Activated CD4-positive, alpha-beta T cell treated with anti-CD3 and anti-CD28 coated beads, Interleukin-2, amount 10 ng/mL, durations not matched to agents 7 days and 5 days (primary cell): ENCODE results near the gene MED26. TPM values are rescaled to one million over a fixed set of nuclear protein-coding genes. Genes with fewer than 3 reads are reported as not detected.
A peak's percentile ranks its signal among the peaks of the same experiment; 100 is the strongest.
"Not testable (repeated sequence)": the region's sequence is repeated elsewhere in the genome, so short reads cannot be mapped to it uniquely, and the experiment has no call there.

Source experiments
- CTCF ChIA-PET: fragments of 350-600 bp; sonication (Branson Sonifier 250); formaldehyde crosslinking; loops from one replicate; lab custom pipeline; 2021; ENCODE audit warnings: antibody characterized with exemption; lab: Charles Lee
- POLR2A ChIA-PET: fragments of 350-600 bp; sonication (Branson Sonifier 250); formaldehyde crosslinking; loops from one replicate; lab custom pipeline; 2021; ENCODE audit warnings: antibody characterized with exemption; lab: Charles Lee
- DNase-seq: peaks from one replicate; pipeline ENCODE4 v3.0.0-alpha.2; 2020
- H3K27ac Mint-ChIP-seq: one replicate; pipeline ENCODE4 v1.8.0; 2021; ENCODE audit warnings: mild to moderate bottlenecking, moderate library complexity, mixed read lengths
- H3K27me3 Mint-ChIP-seq: one replicate; pipeline ENCODE4 v1.8.0; 2021; ENCODE audit warnings: mixed read lengths
- H3K36me3 Mint-ChIP-seq: one replicate; pipeline ENCODE4 v1.8.0; 2021; ENCODE audit warnings: low read depth, mixed read lengths
- H3K4me1 Mint-ChIP-seq: one replicate; pipeline ENCODE4 v1.8.0; 2021; ENCODE audit warnings: mixed read lengths
- H3K4me3 Mint-ChIP-seq: one replicate; pipeline ENCODE4 v1.8.0; 2021; ENCODE audit warnings: mild to moderate bottlenecking, moderate library complexity, mixed read lengths
- H3K9me3 Mint-ChIP-seq: one replicate; pipeline ENCODE4 v1.8.0; 2021; ENCODE audit warnings: mixed read lengths
- total RNA-seq, 2 experiments: library from RNA; stranded (reverse); gene quantifications; one replicate each; pipeline ENCODE4 v1.2.3, GENCODE V29; 2021

MED26 gene
- total RNA-seq, 2 experiments from 2014 or later, result 14.6 to 15.6 TPM

DNA sequence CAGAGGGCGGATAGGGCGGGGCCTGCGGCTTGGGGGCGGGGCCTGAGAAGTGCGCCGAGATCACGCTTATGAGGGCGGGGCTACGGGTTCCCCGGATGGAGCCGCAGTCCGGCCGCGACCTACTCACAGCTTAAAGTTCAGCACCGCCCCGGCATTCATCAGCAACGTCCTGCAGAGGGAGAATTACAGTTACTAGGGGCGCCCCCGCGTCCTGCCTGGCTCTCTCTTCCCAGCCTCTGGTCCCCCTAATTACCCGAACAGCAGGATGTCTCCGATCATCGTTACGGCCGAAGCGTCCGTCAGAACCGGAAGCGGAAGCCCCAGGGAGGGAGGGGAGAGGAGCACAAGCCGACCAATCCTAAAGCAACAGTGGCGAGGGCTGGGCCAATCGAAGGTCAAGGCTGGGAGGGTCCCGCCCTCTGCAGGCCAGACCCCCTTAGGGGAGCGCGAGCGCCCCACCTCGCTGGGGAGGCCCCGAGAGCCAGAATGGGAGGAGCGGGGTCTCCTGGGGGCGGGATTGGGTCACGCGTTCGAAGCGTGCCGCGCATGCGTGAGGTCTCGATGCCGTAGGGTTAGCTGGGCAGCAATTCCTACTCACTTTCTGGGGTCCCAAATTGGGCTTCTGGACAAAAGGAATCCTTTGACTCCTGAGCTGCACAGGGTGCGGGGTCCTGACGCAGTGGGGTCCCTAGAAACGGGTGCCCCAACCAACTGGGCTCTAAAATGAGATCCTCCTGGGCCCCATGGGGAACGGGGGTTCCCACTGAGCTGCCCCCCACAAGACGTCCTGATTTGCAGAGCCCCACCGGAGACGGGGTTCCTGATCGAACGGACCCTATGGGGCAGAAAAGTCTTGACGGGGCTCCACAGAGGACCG is 32.1 kb upstream of the MED26 start, which contains the start of gene SMIM7:
Gene SMIM7 (minus strand): TSS at position 313 of the 877 bp plus-strand sequence. CDS start 34 bp downstream, at position 279.
- H3K9me3 Mint-ChIP-seq, result no peaks in the 10 kb centered on the region
- peaks cover 17% of the 10 kb centered on the region for H3K27me3 Mint-ChIP-seq
- H3K27ac Mint-ChIP-seq, result peak within 1 kb of the TSS; percentile 95
- peaks cover 32% of the 10 kb centered on the region for H3K36me3 Mint-ChIP-seq
- H3K4me1 Mint-ChIP-seq, result peaks cover 54% of the 10 kb centered on the region
- ChIA-PET POLR2A (no interaction called here), CTCF (interaction anchor here (1.0 to 1.5 kb wide), 4 partner anchors 12 to 622 kb away, joined by 3 to 4 read pairs (median 3); no protein-coding TSS in a partner anchor)
- peak within 1 kb of the TSS; percentile 97 for H3K4me3 Mint-ChIP-seq
- DNase-seq, result peak; percentile 99

DNA sequence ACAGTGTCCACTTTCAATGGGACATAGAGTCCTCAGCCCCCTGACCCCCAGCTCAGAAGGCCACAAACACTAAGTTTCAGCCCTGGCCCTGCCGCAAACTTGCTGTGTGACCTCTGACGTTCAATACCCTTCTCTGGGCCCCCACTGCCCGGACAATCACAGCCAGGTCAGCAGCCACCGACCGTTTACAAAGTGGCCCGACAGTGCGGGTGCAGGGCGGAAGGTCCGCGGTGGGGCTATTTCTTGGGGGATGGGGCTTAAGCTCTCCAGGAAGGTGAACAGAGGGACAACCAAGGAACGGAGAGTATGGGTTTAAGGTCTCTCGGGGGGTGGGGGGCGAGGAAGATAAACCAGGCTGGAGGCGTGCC is 31.4 kb upstream of the MED26 start:
- ChIA-PET POLR2A (interaction anchor here (0.6 kb wide), 1 partner anchor 121 kb away, joined by 6 read pairs; no protein-coding TSS in a partner anchor), CTCF (interaction anchor here (1.0 to 1.5 kb wide), 2 partner anchors 12 to 41 kb away, joined by 3 to 4 read pairs; no protein-coding TSS in a partner anchor)
- H3K9me3 Mint-ChIP-seq, result no peaks in the 10 kb centered on the region
- H3K27ac Mint-ChIP-seq, result peak overlapping the region; percentile 95
- peaks cover 17% of the 10 kb centered on the region for H3K27me3 Mint-ChIP-seq
- no peak for DNase-seq
- peaks cover 35% of the 10 kb centered on the region for H3K36me3 Mint-ChIP-seq
- H3K4me3 Mint-ChIP-seq, result peak overlapping the region; percentile 97
- peaks cover 58% of the 10 kb centered on the region for H3K4me1 Mint-ChIP-seq

GRCh38 chr19:16657384-16657783 is 29.4 kb upstream of the MED26 start:
- Mint-ChIP-seq H3K9me3 (no peaks in the 10 kb centered on the region), H3K27ac (peak overlapping the region; percentile 38), H3K4me1 (peaks cover 47% of the 10 kb centered on the region), H3K4me3 (no peak overlapping the region), H3K27me3 (peaks cover 12% of the 10 kb centered on the region), H3K36me3 (peaks cover 54% of the 10 kb centered on the region)
- DNase-seq, result no peak
- CTCF ChIA-PET, result interaction anchor here (0.9 to 1.4 kb wide), 2 partner anchors 9 to 20 kb away, joined by 3 read pairs; no protein-coding TSS in a partner anchor
- POLR2A ChIA-PET, result no interaction called here

- CTCF ChIA-PET, result no interaction called here
- Mint-ChIP-seq H3K27me3 (no peaks in the 10 kb centered on the region), H3K4me1 (peaks cover 37% of the 10 kb centered on the region), H3K36me3 (peaks cover 70% of the 10 kb centered on the region), H3K4me3 (no peak overlapping the region), H3K9me3 (no peaks in the 10 kb centered on the region), H3K27ac (no peak overlapping the region)
- POLR2A ChIA-PET, result interaction anchor here (1.1 kb wide), 1 partner anchor 28 kb away, joined by 4 read pairs; no protein-coding TSS in a partner anchor
- no peak for DNase-seq
Measured at GRCh38 chr19:16655727-16656126, 27.7 kb upstream of the MED26 start.

DNA sequence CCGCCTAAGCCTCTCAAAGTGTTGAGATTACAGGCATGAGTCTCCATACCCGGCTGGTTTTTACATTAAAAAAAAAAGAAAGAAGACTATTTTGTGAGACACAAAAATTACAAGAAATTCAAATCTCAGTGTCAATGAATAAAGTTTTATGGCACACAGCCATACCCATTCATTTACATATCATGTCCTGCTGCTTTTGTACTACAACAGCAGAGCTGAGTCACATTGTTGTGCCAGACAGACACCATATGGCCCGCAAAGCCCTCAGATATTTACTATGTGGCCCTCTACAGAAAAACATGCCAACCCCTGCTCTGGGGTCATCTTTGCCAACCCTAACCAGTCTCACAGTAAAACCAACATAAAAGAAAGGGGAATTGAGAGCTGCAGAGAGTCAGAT is 26.6 kb upstream of the MED26 start:
- Mint-ChIP-seq H3K4me3 (no peak overlapping the region), H3K9me3 (no peaks in the 10 kb centered on the region), H3K36me3 (peaks cover 76% of the 10 kb centered on the region), H3K27me3 (no peaks in the 10 kb centered on the region), H3K4me1 (peaks cover 41% of the 10 kb centered on the region), H3K27ac (no peak overlapping the region)
- ChIA-PET CTCF (no interaction called here), POLR2A (no interaction called here)
- DNase-seq, result no peak

DNA sequence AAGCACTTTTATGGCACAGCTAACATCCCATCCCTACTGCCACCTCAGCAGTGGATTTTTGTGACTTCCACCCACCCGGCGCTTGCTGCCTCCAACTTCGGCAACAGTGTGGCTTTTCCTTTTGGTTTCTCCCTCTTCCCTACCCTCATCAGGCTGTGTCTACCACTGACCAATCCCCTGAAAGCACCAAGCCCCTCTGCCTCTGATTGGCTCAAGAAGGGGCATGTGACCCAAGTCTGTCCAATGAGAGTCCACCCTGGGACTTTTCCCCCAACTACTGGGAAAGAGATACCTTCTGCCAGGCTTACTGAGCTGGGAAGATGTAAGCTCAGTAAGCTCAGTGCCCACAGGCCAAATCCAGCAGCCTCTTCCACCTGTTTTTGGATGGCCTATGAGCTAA is 26.1 kb upstream of the MED26 start:
- Mint-ChIP-seq H3K4me3 (no peak overlapping the region), H3K27ac (no peak overlapping the region), H3K9me3 (no peaks in the 10 kb centered on the region), H3K36me3 (peaks cover 75% of the 10 kb centered on the region), H3K27me3 (no peaks in the 10 kb centered on the region), H3K4me1 (peaks cover 40% of the 10 kb centered on the region)
- DNase-seq, result no peak
- ChIA-PET CTCF (no interaction called here), POLR2A (no interaction called here)

DNA sequence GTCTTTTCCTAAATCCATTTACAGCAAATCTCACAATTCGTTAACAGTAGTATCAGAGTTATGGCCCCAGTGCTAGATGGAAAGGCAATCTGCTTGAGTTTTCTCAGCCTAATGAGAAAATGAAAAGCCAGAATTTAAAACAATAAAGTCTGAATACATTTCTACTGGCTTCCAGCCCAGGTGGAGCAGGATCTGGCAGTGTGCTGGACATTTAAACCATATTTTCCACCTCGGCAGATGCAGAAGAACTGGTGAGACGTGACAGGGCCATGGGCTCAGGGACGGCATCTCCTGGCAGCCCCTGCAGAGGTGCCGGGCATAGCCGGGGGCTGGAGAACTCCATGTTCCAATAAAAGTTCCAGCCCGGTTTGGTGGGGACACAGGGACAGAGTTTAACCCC is 24.9 kb upstream of the MED26 start:
- Mint-ChIP-seq H3K9me3 (no peaks in the 10 kb centered on the region), H3K27ac (no peak overlapping the region), H3K27me3 (no peaks in the 10 kb centered on the region), H3K36me3 (peaks cover 70% of the 10 kb centered on the region), H3K4me1 (peaks cover 28% of the 10 kb centered on the region), H3K4me3 (no peak overlapping the region)
- ChIA-PET POLR2A (no interaction called here), CTCF (no interaction called here)
- DNase-seq, result no peak

GRCh38 chr19:16651421-16652188 is 23.6 kb upstream of the MED26 start:
- POLR2A ChIA-PET, DNase-seq, H3K4me3 Mint-ChIP-seq, H3K27ac Mint-ChIP-seq, H3K9me3 Mint-ChIP-seq, CTCF ChIA-PET, H3K27me3 Mint-ChIP-seq: not testable (repeated sequence)
- Mint-ChIP-seq H3K4me1 (peaks cover 21% of the 10 kb centered on the region), H3K36me3 (peaks cover 68% of the 10 kb centered on the region)

DNA sequence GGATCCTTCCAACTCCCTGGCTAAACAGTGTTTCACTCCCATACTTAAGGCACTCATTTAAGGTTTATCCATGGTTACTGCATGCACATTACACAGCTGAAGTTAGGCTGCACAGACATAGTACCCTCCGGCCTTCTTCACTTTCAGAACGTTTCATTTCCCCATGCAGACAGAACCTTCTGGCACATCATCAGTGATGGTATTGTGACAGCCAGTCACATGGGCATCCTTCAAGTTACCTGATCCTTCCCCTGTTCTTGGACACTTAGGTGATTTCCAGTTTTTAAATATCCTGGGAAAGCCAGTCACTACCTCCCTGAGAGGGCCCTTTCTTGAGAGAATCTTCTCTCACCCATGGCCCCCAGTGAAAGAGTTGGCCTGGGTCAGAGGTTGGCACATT is 22.8 kb upstream of the MED26 start:
- Mint-ChIP-seq H3K36me3 (peaks cover 69% of the 10 kb centered on the region), H3K4me3 (no peak overlapping the region), H3K4me1 (peaks cover 16% of the 10 kb centered on the region), H3K27ac (no peak overlapping the region), H3K27me3 (no peaks in the 10 kb centered on the region), H3K9me3 (no peaks in the 10 kb centered on the region)
- DNase-seq, result no peak
- CTCF ChIA-PET, result no interaction called here
- POLR2A ChIA-PET, result no interaction called here

- Mint-ChIP-seq H3K4me1 (peaks cover 14% of the 10 kb centered on the region), H3K36me3 (peaks cover 70% of the 10 kb centered on the region), H3K4me3 (no peak overlapping the region), H3K27ac (no peak overlapping the region), H3K27me3 (no peaks in the 10 kb centered on the region), H3K9me3 (no peaks in the 10 kb centered on the region)
- CTCF ChIA-PET, result interaction anchor here (0.9 kb wide), 1 partner anchor 24 kb away, joined by 3 read pairs; no protein-coding TSS in a partner anchor
- no peak for DNase-seq
- POLR2A ChIA-PET, result no interaction called here
Measured at GRCh38 chr19:16649734-16650133, 21.7 kb upstream of the MED26 start.

DNA sequence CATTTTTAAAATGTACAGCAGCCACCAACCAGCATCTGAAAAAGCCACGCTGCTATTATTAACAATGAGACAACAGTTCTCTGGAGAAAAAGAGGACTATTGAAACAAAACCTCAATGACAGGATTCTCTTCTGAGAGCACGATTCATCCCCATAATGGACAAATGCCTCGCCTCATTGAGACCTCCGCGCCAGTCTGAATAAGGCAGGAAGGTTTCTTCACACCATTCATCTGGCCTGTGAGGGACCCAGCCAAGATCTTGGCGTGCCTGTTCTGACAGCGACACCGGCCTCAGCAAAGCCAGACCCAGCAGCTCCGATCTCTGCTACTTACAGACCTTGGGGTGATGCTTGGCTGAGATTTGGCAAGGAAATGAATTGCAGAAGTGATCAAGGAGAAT is 17.1 kb upstream of the MED26 start:
- H3K27ac Mint-ChIP-seq, result no peak overlapping the region
- peaks cover 55% of the 10 kb centered on the region for H3K36me3 Mint-ChIP-seq
- no peak for DNase-seq
- peaks cover 12% of the 10 kb centered on the region for H3K4me1 Mint-ChIP-seq
- POLR2A ChIA-PET, result no interaction called here
- CTCF ChIA-PET, result interaction anchor here (0.6 kb wide), 1 partner anchor 1383 kb away, joined by 3 read pairs; no protein-coding TSS in a partner anchor
- H3K4me3 Mint-ChIP-seq, result no peak overlapping the region
- H3K27me3 Mint-ChIP-seq, result no peaks in the 10 kb centered on the region
- H3K9me3 Mint-ChIP-seq, result no peaks in the 10 kb centered on the region

- Mint-ChIP-seq H3K27ac (no peak overlapping the region), H3K4me3 (no peak overlapping the region), H3K27me3 (no peaks in the 10 kb centered on the region), H3K36me3 (peaks cover 56% of the 10 kb centered on the region), H3K4me1 (peaks cover 21% of the 10 kb centered on the region), H3K9me3 (no peaks in the 10 kb centered on the region)
- ChIA-PET CTCF (interaction anchor here (1.3 kb wide), 1 partner anchor 12 kb away, joined by 3 read pairs; no protein-coding TSS in a partner anchor), POLR2A (no interaction called here)
- no peak for DNase-seq
Measured at GRCh38 chr19:16641695-16642094, 13.7 kb upstream of the MED26 start.
